ENCODE results near the gene TEX35.
A peak's percentile ranks its signal among the peaks of the same experiment; 100 is the strongest.

The TEX35 gene

DNA sequence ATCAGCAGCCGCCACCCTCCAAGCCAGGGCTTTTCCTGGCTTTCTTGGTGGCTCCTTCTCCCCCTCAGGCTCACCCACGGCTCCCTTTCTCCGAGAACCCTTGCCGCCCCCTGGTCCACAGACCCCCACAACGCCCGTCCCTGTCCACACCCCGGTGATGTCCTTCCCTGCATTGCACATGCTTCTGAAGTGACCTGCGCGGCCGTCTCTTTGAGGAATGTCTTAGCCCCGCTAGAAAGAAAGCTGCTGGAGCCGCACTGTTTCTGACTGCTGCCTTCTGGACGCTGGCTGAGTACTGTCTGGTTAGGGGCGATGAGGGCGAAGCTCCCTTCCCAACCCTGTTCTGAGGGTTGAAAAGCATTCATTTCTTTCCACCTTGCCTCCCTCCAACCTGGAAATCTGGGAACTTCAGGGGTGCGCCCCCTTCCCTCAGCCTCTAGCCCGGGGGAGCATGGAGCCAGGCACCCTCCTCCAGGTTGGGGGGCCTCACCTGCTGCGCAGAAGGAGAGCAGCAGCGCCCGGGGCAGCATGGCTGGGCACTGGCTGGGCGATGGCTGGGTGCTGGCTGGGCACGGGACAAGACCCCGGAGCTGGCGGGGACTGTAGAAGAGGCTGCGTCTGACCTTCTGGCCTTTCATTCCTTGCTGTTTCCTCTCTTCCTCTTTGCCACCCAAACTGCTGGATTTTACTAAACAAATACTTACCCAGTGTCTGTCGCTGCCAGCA lies 16.3 kb upstream of the TEX35 start, which contains the start of gene CLEC20A:
TSS of gene CLEC20A (minus strand) at position 555 of the 726 bp plus-strand sequence. CDS start at position 530, 25 bp downstream.
- Histone ChIP-seq H4K8ac (ENCODE audit: low read depth, low read length) (no peak within 1 kb of the TSS), H3K4me2 (ENCODE audit: insufficient read depth, low read length, poor library complexity, severe bottlenecking) (no peak within 1 kb of the TSS), H2BK12ac (ENCODE audit: low read length) (no peak within 1 kb of the TSS), H3K9me3 (replicated peaks in 1 of 2; ENCODE audit: control insufficient read depth in 2 of 2, insufficient read depth in 1 of 2, low read depth in 1 of 2, low read length in 2 of 2) (no peaks in the 10 kb centered on the region), H3K27ac (replicated peaks; ENCODE audit: low read length) (no peak within 1 kb of the TSS), H3K23ac (ENCODE audit: low read depth, low read length, poor library complexity) (peak within 1 kb of the TSS; percentile 18), H3K4me1 (ENCODE audit: control insufficient read depth in 2 of 2, insufficient read depth in 1 of 2, low read depth in 1 of 2, low read length in 2 of 2) (peaks cover 0 to 3% of the 10 kb centered on the region in 2 donors), H4K91ac (ENCODE audit: low read depth, low read length, poor library complexity) (no peak within 1 kb of the TSS), H3K4ac (ENCODE audit: low read length) (no peak within 1 kb of the TSS), H2BK5ac (ENCODE audit: low read length) (no peak within 1 kb of the TSS), H3K14ac (ENCODE audit: low read length) (no peak within 1 kb of the TSS), H3K79me1 (ENCODE audit: low read depth, low read length) (no peaks in the 10 kb centered on the region), H2BK120ac (ENCODE audit: low read depth, low read length) (no peak within 1 kb of the TSS), H2BK15ac (ENCODE audit: low read length) (peak within 1 kb of the TSS; percentile 20), H3K36me3 (replicated peaks in 1 of 2; ENCODE audit: control insufficient read depth in 2 of 2, insufficient read depth in 2 of 2, low read length in 2 of 2) (no peaks in the 10 kb centered on the region), H3K9ac (ENCODE audit: low read depth, low read length, poor library complexity) (no peak within 1 kb of the TSS), H2AK5ac (ENCODE audit: low read depth, low read length) (no peak within 1 kb of the TSS), H3K18ac (ENCODE audit: low read length) (peak within 1 kb of the TSS; percentile 21), H3K4me3 (ENCODE audit: low read length in 2 of 2) (no peak within 1 kb of the TSS), H3K27me3 (ENCODE audit: control insufficient read depth in 3 of 3, insufficient read depth in 3 of 3, low read depth in 1 of 3, low read length in 3 of 3) (no peaks in the 10 kb centered on the region), H2AFZ (ENCODE audit: low read length) (peak within 1 kb of the TSS; percentile 71)
- no peak for DNase-seq (ENCODE audit: low spot score)
- no CpG with 5 or more reads among the region's 26 CpGs for WGBS, 2 donors (ENCODE audit: extremely low coverage in 2 of 2, insufficient read length in 2 of 2, insufficient replicate concordance in 1 of 2)

DNA sequence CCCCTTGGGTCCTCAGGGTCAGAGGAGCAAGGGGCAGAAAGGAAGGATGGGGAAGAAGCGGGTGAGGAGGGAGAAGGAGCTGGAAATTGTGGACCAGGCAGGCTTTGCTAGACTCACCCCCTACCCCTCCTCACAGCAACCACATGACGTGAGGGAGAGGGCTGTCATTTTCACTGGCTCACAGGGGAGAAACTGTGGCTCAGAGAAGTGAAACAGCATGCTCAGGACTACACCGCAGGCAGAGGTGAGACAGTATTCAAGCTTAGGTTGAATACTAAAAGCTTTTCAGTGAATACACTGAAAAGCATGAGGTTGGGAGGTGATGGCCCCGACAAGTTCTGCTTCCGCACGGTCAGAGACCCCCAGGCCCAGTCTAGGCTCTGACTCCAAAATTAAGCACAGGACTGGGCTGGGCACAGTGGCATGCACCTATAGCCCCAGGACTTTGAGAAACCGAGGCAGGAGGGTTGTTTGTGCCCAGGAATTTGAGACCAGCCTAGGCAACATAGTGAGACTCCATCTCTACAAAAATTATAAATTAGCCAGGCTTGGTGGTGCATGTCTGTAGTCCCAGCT lies 14.9 kb upstream of the TEX35 start:
- Histone ChIP-seq H3K27me3 (ENCODE audit: control insufficient read depth in 3 of 3, insufficient read depth in 3 of 3, low read depth in 1 of 3, low read length in 3 of 3) (no peaks in the 10 kb centered on the region), H3K18ac (ENCODE audit: low read length) (no peak overlapping the region), H3K4me3 (ENCODE audit: low read length in 2 of 2) (no peak overlapping the region), H2BK120ac (ENCODE audit: low read depth, low read length) (no peak overlapping the region), H4K91ac (ENCODE audit: low read depth, low read length, poor library complexity) (no peak overlapping the region), H3K4ac (ENCODE audit: low read length) (no peak overlapping the region), H3K14ac (ENCODE audit: low read length) (no peak overlapping the region), H2AK5ac (ENCODE audit: low read depth, low read length) (no peak overlapping the region), H3K4me2 (ENCODE audit: insufficient read depth, low read length, poor library complexity, severe bottlenecking) (no peak overlapping the region), H2AFZ (ENCODE audit: low read length) (peak overlapping the region; percentile 71), H3K4me1 (ENCODE audit: control insufficient read depth in 2 of 2, insufficient read depth in 1 of 2, low read depth in 1 of 2, low read length in 2 of 2) (peaks cover 0 to 3% of the 10 kb centered on the region in 2 donors), H2BK15ac (ENCODE audit: low read length) (no peak overlapping the region), H3K36me3 (replicated peaks in 1 of 2; ENCODE audit: control insufficient read depth in 2 of 2, insufficient read depth in 2 of 2, low read length in 2 of 2) (no peaks in the 10 kb centered on the region), H3K9me3 (replicated peaks in 1 of 2; ENCODE audit: control insufficient read depth in 2 of 2, insufficient read depth in 1 of 2, low read depth in 1 of 2, low read length in 2 of 2) (no peaks in the 10 kb centered on the region), H3K9ac (ENCODE audit: low read depth, low read length, poor library complexity) (no peak overlapping the region), H2BK12ac (ENCODE audit: low read length) (no peak overlapping the region), H3K27ac (replicated peaks; ENCODE audit: low read length) (no peak overlapping the region), H3K79me1 (ENCODE audit: low read depth, low read length) (no peaks in the 10 kb centered on the region), H2BK5ac (ENCODE audit: low read length) (no peak overlapping the region), H3K23ac (ENCODE audit: low read depth, low read length, poor library complexity) (no peak overlapping the region), H4K8ac (ENCODE audit: low read depth, low read length) (no peak overlapping the region)
- WGBS, 2 donors (ENCODE audit: extremely low coverage in 2 of 2, insufficient read length in 2 of 2, insufficient replicate concordance in 1 of 2) = no CpG with 5 or more reads among the region's 7 CpGs
- no peak for DNase-seq (ENCODE audit: low spot score)

DNA sequence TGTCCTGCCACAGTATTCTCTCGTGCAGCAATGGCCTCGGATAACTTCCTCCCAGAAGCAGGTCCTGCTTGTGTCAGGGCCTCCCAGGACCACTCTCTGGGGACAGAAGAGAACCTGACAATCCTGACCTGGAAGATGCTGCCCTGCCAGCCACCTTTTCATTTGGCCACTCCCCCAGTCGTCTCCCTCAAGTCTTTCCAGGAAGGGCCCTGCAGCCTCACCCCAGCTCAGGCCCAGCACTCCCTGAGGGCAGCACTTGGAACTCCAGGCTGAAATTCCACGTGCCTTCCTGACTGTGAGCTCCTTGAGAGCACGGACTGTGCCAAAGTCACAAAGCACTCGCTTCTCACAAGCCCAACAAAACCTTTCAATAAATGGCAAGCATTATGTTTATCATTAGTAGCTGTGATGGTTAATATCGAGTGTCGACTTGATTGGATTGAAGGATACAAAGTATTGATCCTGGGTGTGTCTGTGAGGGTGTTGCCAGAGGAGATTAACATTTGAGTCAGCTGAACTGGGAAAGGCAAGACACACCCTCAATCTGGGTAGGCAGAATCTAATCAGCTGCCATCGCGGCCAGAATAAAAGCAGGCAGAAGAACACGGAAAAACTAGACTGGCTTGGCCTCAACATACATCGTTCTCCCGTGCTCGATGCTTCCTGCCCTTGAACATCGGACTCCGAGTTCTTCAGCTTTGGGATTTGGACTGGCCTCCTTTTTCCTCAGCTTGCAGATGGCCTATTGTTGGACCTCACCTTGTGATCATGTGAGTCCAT lies 13.8 kb upstream of the TEX35 start:
- no peak overlapping the region for H2BK12ac ChIP-seq (ENCODE audit: low read length)
- H3K18ac ChIP-seq (ENCODE audit: low read length) = no peak overlapping the region
- H4K8ac ChIP-seq (ENCODE audit: low read depth, low read length) = no peak overlapping the region
- H3K9me3 ChIP-seq (replicated peaks in 1 of 2; ENCODE audit: control insufficient read depth in 2 of 2, insufficient read depth in 1 of 2, low read depth in 1 of 2, low read length in 2 of 2) = no peaks in the 10 kb centered on the region
- H3K4me3 ChIP-seq (ENCODE audit: low read length in 2 of 2) = no peak overlapping the region
- H3K36me3 ChIP-seq (replicated peaks in 1 of 2; ENCODE audit: control insufficient read depth in 2 of 2, insufficient read depth in 2 of 2, low read length in 2 of 2) = no peaks in the 10 kb centered on the region
- peak overlapping the region; percentile 63 for H2AFZ ChIP-seq (ENCODE audit: low read length)
- H3K14ac ChIP-seq (ENCODE audit: low read length) = no peak overlapping the region
- H3K4me2 ChIP-seq (ENCODE audit: insufficient read depth, low read length, poor library complexity, severe bottlenecking) = no peak overlapping the region
- H3K23ac ChIP-seq (ENCODE audit: low read depth, low read length, poor library complexity) = no peak overlapping the region
- H3K4ac ChIP-seq (ENCODE audit: low read length) = no peak overlapping the region
- H2BK15ac ChIP-seq (ENCODE audit: low read length) = no peak overlapping the region
- H2BK120ac ChIP-seq (ENCODE audit: low read depth, low read length) = no peak overlapping the region
- no peak overlapping the region for H3K9ac ChIP-seq (ENCODE audit: low read depth, low read length, poor library complexity)
- no peaks in the 10 kb centered on the region for H3K79me1 ChIP-seq (ENCODE audit: low read depth, low read length)
- no peak overlapping the region for H2BK5ac ChIP-seq (ENCODE audit: low read length)
- peaks cover 0 to 3% of the 10 kb centered on the region in 2 donors for H3K4me1 ChIP-seq (ENCODE audit: control insufficient read depth in 2 of 2, insufficient read depth in 1 of 2, low read depth in 1 of 2, low read length in 2 of 2)
- no peak overlapping the region for H3K27ac ChIP-seq (replicated peaks; ENCODE audit: low read length)
- H4K91ac ChIP-seq (ENCODE audit: low read depth, low read length, poor library complexity) = no peak overlapping the region
- no peak overlapping the region for H2AK5ac ChIP-seq (ENCODE audit: low read depth, low read length)
- no peaks in the 10 kb centered on the region for H3K27me3 ChIP-seq (ENCODE audit: control insufficient read depth in 3 of 3, insufficient read depth in 3 of 3, low read depth in 1 of 3, low read length in 3 of 3)
- DNase-seq (ENCODE audit: low spot score) = no peak
- no CpG with 5 or more reads among the region's 16 CpGs for WGBS, 2 donors (ENCODE audit: extremely low coverage in 2 of 2, insufficient read length in 2 of 2, insufficient replicate concordance in 1 of 2)

All from neuronal stem cell (in vitro differentiated cells).